HepG2 (cell line): Measurements from ENCODE around the gene NBL1. TPM values are rescaled to one million over a fixed set of nuclear protein-coding genes. Genes with fewer than 3 reads are reported as not detected.

Experiments used
- ARNT2 ChIP-seq: sonication (generic); formaldehyde crosslinking; IDR thresholded peaks from 2 replicates; pipeline ENCODE4 v1.8.0; 2022; ENCODE audit warnings: mild to moderate bottlenecking, low read depth, missing genetic modification reagents, moderate library complexity
- ASH2L ChIP-seq: fragments of 300-600, 200-600 bp; sonication (generic); IDR thresholded peaks from 2 replicates; pipeline ENCODE4 v1.7.0; 2017; ENCODE audit warnings: low read depth, mild to moderate bottlenecking, moderate library complexity, mixed read lengths, low read length; ENCODE audit not compliant: insufficient read length
- HMG20B ChIP-seq: conservative IDR thresholded peaks from 2 replicates; pipeline ENCODE4 v1.6.1; 2016; ENCODE audit warnings: missing genetic modification reagents, missing compliant biosample characterization
- HOXA5 ChIP-seq: sonication (generic); formaldehyde crosslinking; IDR thresholded peaks from 2 replicates; pipeline ENCODE4 v1.4.0; 2020; ENCODE audit warnings: missing genetic modification reagents
- NRL ChIP-seq: sonication (generic); formaldehyde crosslinking; IDR thresholded peaks from 2 replicates; pipeline ENCODE4 v1.5.0; 2020; ENCODE audit warnings: missing genetic modification reagents, mild to moderate bottlenecking, moderate library complexity, borderline replicate concordance
- PLRG1 ChIP-seq: fragments of 450-650 bp; conservative IDR thresholded peaks from 2 replicates; pipeline ENCODE4 v1.6.1; 2016
- RNF2 ChIP-seq: fragments of 450-650 bp; conservative IDR thresholded peaks from 2 replicates; pipeline ENCODE4 v1.6.1; 2016; ENCODE audit warnings: low read depth
- SIX4 ChIP-seq: sonication (generic); formaldehyde crosslinking; IDR thresholded peaks from 2 replicates; pipeline ENCODE4 v1.4.0; 2020; ENCODE audit warnings: missing genetic modification reagents
- SP2 ChIP-seq: sonication (generic); formaldehyde crosslinking; IDR thresholded peaks from 2 replicates; pipeline ENCODE4 v1.5.1; 2020; ENCODE audit warnings: mild to moderate bottlenecking, missing genetic modification reagents
- ZNF101 ChIP-seq: sonication (generic); formaldehyde crosslinking; IDR thresholded peaks from 2 replicates; pipeline ENCODE4 v1.4.0; 2020; ENCODE audit warnings: mild to moderate bottlenecking, low read depth, missing genetic modification reagents, borderline replicate concordance
- ZNF160 ChIP-seq: sonication (generic); formaldehyde crosslinking; IDR thresholded peaks from 2 replicates; pipeline ENCODE4 v1.8.0; 2022; ENCODE audit warnings: mild to moderate bottlenecking, inconsistent platforms, missing genetic modification reagents
- ZNF263 ChIP-seq: sonication (generic); formaldehyde crosslinking; IDR thresholded peaks from 2 replicates; pipeline ENCODE4 v1.4.0; 2020; ENCODE audit warnings: missing genetic modification reagents
- ZNF276 ChIP-seq: sonication (generic); formaldehyde crosslinking; IDR thresholded peaks from 2 replicates; pipeline ENCODE4 v1.4.0; 2020; ENCODE audit warnings: mild to moderate bottlenecking, low read depth, missing genetic modification reagents
- ZNF280B ChIP-seq: sonication (generic); formaldehyde crosslinking; IDR thresholded peaks from 2 replicates; pipeline ENCODE4 v1.5.0; 2020; ENCODE audit warnings: missing genetic modification reagents, mild to moderate bottlenecking, borderline replicate concordance
- ZNF556 ChIP-seq: sonication (generic); formaldehyde crosslinking; IDR thresholded peaks from 2 replicates; pipeline ENCODE4 v1.4.0; 2020; ENCODE audit warnings: mild to moderate bottlenecking, missing genetic modification reagents, borderline replicate concordance
- ZNF572 ChIP-seq: sonication (generic); formaldehyde crosslinking; IDR thresholded peaks from 2 replicates; pipeline ENCODE4 v1.5.1; 2020; ENCODE audit warnings: mild to moderate bottlenecking, missing genetic modification reagents
- ZNF790 ChIP-seq: sonication (generic); formaldehyde crosslinking; IDR thresholded peaks from 2 replicates; pipeline ENCODE4 v1.8.0; 2022; ENCODE audit warnings: missing genetic modification reagents, mild to moderate bottlenecking, borderline replicate concordance
- ZZZ3 ChIP-seq: sonication (generic); formaldehyde crosslinking; IDR thresholded peaks from 2 replicates; pipeline ENCODE4 v1.4.0; 2020; ENCODE audit warnings: missing genetic modification reagents, mild to moderate bottlenecking, borderline replicate concordance
- polyA plus RNA-seq, 8 experiments: library from polyadenylated mRNA; depleted of rRNA in 3 of 8; stranded (reverse) in 7 of 8; unstranded in 1 of 8; fragments of >200 nt; fragmentation: Illumina TruSeq in 4 of 8; extraction: Trizol in 4 of 8; gene quantifications; 2 replicates each; pipeline versions ENCODE4 v1.2.1 to v1.2.3, GENCODE V29; 2011 to 2016; ENCODE audit warnings: low read depth in 4 of 8, missing spikeins in 1 of 8, mixed read lengths in 1 of 8; ENCODE audit not compliant: insufficient read depth in 1 of 8
- total RNA-seq, 5 experiments: library from RNA; depleted of rRNA; stranded (reverse); fragments of >200 nt; fragmentation: Illumina TruSeq; extraction: Trizol; gene quantifications; 2 replicates each; pipeline ENCODE4 v1.2.3, GENCODE V29; 2016; ENCODE audit warnings: low read depth in 1 of 5
- TF ChIP-seq, protein P1 (sequence below), 2 experiments: sonication (generic) in 1 of 2; formaldehyde crosslinking in 1 of 2; IDR thresholded peaks; 2 replicates each; pipeline versions ENCODE4 v1.5.1 to v1.6.1; 2011 to 2020; ENCODE audit warnings: borderline replicate concordance in 1 of 2, low read depth in 1 of 2, low read length in 1 of 2, mild to moderate bottlenecking in 1 of 2, missing genetic modification reagents in 1 of 2, moderate library complexity in 1 of 2
- TF ChIP-seq, protein P2 (sequence below): sonication (generic); formaldehyde crosslinking; IDR thresholded peaks from 2 replicates; pipeline ENCODE4 v1.8.0; 2022; ENCODE audit warnings: missing genetic modification reagents, mild to moderate bottlenecking, inconsistent platforms, borderline replicate concordance
- TF ChIP-seq, protein P3 (sequence below): sonication (generic); formaldehyde crosslinking; IDR thresholded peaks from 2 replicates; pipeline ENCODE4 v1.8.0; 2022; ENCODE audit warnings: missing genetic modification reagents, low read depth, mild to moderate bottlenecking, borderline replicate concordance

NBL1 gene
- total and polyA plus RNA-seq, 2 of the 13 experiments (the other 11 are each of a cell fraction or from before 2014, with no cell fraction given) = 2.7 to 13.8 TPM

- TF ChIP-seq ARNT2 (peak; percentile 95), RNF2 (peak; percentile 47), ZNF790 (CRISPR knock-in tag) (peak; percentile 58; the same call in 1 of the 2 replicates), ZNF263 (peak; percentile 47; the same call in 1 of the 2 replicates), ZNF160 (0 out of 2 replicates have a peak, but pooled peaks have one; percentile 4), ASH2L (peak; percentile 56), SP2 (CRISPR knock-in tag) (peak; percentile 12; the same call in 1 of the 2 replicates), ZNF276 (CRISPR knock-in tag) (peak; percentile 81; the same call in 1 of the 2 replicates), PLRG1 (no peak), HOXA5 (CRISPR knock-in tag) (no peak), SIX4 (CRISPR knock-in tag) (no peak), ZNF572 (CRISPR knock-in tag) (no peak), ZZZ3 (CRISPR knock-in tag) (peak; percentile 92), ZNF101 (CRISPR knock-in tag) (no peak), ZNF280B (CRISPR knock-in tag) (no peak), ZNF556 (CRISPR knock-in tag) (no peak), NRL (peak; percentile 74), HMG20B (0 out of 2 replicates have a peak, but pooled peaks have one; percentile 19)
- TF ChIP-seq, protein P1, sequence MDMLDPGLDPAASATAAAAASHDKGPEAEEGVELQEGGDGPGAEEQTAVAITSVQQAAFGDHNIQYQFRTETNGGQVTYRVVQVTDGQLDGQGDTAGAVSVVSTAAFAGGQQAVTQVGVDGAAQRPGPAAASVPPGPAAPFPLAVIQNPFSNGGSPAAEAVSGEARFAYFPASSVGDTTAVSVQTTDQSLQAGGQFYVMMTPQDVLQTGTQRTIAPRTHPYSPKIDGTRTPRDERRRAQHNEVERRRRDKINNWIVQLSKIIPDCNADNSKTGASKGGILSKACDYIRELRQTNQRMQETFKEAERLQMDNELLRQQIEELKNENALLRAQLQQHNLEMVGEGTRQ (IDR thresholded peaks at IDR 0.05; ENCODE audit: low read depth, low read length) = no peak
- TF ChIP-seq, protein P1 (CRISPR knock-in tag; IDR thresholded peaks at IDR 0.05; ENCODE audit: borderline replicate concordance) = no peak
- TF ChIP-seq, protein P2, sequence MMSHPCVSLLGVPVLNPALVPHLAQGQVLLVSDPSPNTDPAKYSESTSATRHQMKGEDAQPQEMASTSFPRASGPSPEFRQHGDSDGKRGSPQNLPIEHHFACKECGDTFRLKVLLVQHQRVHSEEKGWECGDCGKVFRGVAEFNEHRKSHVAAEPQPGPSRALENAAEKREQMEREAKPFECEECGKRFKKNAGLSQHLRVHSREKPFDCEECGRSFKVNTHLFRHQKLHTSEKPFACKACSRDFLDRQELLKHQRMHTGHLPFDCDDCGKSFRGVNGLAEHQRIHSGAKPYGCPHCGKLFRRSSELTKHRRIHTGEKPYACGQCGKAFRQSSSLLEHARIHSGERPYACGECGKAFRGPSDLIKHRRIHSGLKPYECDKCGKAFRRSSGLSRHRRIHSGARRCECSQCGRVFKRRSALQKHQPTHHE = no peak
- TF ChIP-seq, protein P3, sequence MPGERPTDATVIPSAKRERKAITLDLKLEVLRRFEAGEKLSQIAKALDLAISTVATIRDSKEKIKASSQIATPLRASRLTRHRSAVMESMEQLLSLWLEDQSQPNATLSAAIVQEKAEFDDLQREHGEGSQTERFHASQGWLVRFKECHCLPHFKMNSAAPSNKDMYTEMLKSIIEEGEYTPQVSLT (CRISPR knock-in tag) = no peak
Measured at GRCh38 chr1:19596714-19597495, 47.2 kb upstream of the NBL1 start (continued).
